ENCODE results near the gene ABCB8. TPM values are rescaled to one million over a fixed set of nuclear protein-coding genes. Genes with fewer than 3 reads are reported as not detected.

Gene ABCB8
- total RNA-seq, 4 donors from 2014 or later: 29.5 to 42.3 (median 31.9) TPM

DNA sequence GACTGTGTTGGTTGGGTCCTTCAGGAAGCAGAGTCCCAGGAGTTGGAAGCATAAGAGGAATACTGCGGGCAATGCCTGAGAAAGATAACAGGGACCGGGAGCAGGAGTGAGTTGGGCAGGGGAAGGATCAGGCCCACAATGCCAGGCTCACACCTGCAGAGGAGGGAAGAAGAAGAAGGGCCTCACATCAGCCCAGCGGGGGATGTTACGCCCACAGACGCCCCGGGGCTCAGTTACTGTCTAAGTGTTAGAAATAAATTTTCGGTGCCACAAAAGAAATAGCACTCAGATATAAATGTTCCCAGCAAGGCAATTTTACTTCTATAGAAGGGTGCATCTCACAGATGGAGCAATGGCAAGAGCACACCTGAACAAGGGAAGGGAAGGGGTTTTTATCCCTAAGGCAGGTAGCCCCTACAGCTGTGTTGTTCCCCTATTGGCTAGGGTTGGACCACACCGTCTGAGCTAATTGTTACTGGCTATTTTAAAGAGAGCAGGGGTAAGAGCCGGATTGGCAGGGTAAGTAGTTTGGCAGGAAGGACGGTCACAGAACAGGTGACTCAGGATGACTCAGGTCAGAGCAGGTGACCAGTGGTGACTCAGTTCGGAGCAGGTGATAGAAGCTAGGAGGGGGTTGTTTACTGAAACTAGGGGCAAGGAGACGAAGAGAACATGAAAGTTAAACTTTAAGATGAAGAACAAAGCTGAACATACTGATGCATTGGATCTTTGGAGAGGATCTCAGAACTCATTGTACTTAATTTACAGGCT lies 37.6 kb upstream of the ABCB8 start, which contains the start of gene NOS3:
Gene NOS3, plus strand, starts transcription at position 602 of the 771 bp plus-strand sequence. CDS start 2,787 bp downstream, outside the sequence.
- WGBS: 88% methylated on average over 12 of the region's 12 CpGs
- Histone ChIP-seq H3K27me3 (peaks cover 10% of the 10 kb centered on the region), H3K27ac (no peak within 1 kb of the TSS), H3K4me3 (no peak within 1 kb of the TSS), H3K36me3 (no peaks in the 10 kb centered on the region), H3K9me3 (no peaks in the 10 kb centered on the region), H3K4me1 (peaks cover 12% of the 10 kb centered on the region)
- TF ChIP-seq, protein P1, sequence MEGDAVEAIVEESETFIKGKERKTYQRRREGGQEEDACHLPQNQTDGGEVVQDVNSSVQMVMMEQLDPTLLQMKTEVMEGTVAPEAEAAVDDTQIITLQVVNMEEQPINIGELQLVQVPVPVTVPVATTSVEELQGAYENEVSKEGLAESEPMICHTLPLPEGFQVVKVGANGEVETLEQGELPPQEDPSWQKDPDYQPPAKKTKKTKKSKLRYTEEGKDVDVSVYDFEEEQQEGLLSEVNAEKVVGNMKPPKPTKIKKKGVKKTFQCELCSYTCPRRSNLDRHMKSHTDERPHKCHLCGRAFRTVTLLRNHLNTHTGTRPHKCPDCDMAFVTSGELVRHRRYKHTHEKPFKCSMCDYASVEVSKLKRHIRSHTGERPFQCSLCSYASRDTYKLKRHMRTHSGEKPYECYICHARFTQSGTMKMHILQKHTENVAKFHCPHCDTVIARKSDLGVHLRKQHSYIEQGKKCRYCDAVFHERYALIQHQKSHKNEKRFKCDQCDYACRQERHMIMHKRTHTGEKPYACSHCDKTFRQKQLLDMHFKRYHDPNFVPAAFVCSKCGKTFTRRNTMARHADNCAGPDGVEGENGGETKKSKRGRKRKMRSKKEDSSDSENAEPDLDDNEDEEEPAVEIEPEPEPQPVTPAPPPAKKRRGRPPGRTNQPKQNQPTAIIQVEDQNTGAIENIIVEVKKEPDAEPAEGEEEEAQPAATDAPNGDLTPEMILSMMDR (IDR thresholded peaks at IDR 0.05): no peak
- TF ChIP-seq POLR2AphosphoS5 (IDR thresholded peaks at IDR 0.05) (no peak), EP300 (IDR thresholded peaks at IDR 0.05) (no peak), POLR2A (IDR thresholded peaks at IDR 0.05) (no peak)
- no peak for DNase-seq (ENCODE audit: low spot score in 2 of 2)

DNA sequence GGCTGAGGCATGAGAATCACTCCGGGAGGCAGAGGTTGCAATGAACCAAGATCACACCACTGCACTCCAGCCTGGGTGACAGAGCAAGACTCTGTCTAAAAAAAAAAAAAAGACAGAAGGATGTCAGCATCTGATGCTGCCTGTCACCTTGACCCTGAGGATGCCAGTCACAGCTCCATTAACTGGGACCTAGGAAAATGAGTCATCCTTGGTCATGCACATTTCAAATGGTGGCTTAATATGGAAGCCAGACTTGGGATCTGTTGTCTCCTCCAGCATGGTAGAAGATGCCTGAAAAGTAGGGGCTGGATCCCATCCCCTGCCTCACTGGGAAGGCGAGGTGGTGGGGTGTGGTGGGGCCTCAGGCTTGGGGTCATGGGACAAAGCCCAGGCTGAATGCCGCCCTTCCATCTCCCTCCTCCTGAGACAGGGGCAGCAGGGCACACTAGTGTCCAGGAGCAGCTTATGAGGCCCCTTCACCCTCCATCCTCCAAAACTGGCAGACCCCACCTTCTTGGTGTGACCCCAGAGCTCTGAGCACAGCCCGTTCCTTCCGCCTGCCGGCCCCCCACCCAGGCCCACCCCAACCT lies 36.1 kb upstream of the ABCB8 start:
- 84% methylated on average over 6 of the region's 6 CpGs for WGBS
- peaks cover 10% of the 10 kb centered on the region for H3K27me3 ChIP-seq
- H3K27ac ChIP-seq: no peak overlapping the region
- no peaks in the 10 kb centered on the region for H3K36me3 ChIP-seq
- no peak for DNase-seq (ENCODE audit: low spot score in 2 of 2)
- H3K9me3 ChIP-seq: no peaks in the 10 kb centered on the region
- no peak for TF ChIP-seq POLR2A (IDR thresholded peaks at IDR 0.05)
- TF ChIP-seq POLR2AphosphoS5 (IDR thresholded peaks at IDR 0.05): no peak
- TF ChIP-seq EP300 (IDR thresholded peaks at IDR 0.05): no peak
- TF ChIP-seq, protein P1 (IDR thresholded peaks at IDR 0.05): no peak
- peaks cover 21% of the 10 kb centered on the region for H3K4me1 ChIP-seq
- H3K4me3 ChIP-seq: no peak overlapping the region

DNA sequence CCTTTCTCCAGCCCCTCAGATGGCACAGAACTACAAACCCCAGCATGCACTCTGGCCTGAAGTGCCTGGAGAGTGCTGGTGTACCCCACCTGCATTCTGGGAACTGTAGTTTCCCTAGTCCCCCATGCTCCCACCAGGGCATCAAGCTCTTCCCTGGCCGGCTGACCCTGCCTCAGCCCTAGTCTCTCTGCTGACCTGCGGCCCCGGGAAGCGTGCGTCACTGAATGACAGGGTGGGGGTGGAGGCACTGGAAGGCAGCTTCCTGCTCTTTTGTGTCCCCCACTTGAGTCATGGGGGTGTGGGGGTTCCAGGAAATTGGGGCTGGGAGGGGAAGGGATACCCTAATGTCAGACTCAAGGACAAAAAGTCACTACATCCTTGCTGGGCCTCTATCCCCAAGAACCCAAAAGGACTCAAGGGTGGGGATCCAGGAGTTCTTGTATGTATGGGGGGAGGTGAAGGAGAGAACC lies 35.4 kb upstream of the ABCB8 start:
- TF ChIP-seq, protein P1 (IDR thresholded peaks at IDR 0.05): no peak
- no peak for TF ChIP-seq POLR2AphosphoS5 (IDR thresholded peaks at IDR 0.05)
- no peak for TF ChIP-seq EP300 (IDR thresholded peaks at IDR 0.05)
- no peak for TF ChIP-seq POLR2A (IDR thresholded peaks at IDR 0.05)
- 20% methylated on average over 5 of the region's 5 CpGs for WGBS
- Histone ChIP-seq H3K4me1 (peaks cover 21% of the 10 kb centered on the region), H3K4me3 (peak overlapping the region; percentile 17), H3K9me3 (no peaks in the 10 kb centered on the region), H3K27me3 (peaks cover 4% of the 10 kb centered on the region), H3K36me3 (no peaks in the 10 kb centered on the region), H3K27ac (no peak overlapping the region)
- DNase-seq (ENCODE audit: low spot score in 2 of 2): no peak

DNA sequence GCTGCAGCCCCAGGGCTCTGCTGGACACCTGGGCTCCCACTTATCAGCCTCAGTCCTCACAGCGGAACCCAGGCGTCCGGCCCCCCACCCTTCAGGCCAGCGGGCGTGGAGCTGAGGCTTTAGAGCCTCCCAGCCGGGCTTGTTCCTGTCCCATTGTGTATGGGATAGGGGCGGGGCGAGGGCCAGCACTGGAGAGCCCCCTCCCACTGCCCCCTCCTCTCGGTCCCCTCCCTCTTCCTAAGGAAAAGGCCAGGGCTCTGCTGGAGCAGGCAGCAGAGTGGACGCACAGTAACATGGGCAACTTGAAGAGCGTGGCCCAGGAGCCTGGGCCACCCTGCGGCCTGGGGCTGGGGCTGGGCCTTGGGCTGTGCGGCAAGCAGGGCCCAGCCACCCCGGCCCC lies 34.7 kb upstream of the ABCB8 start:
- Histone ChIP-seq H3K36me3 (no peaks in the 10 kb centered on the region), H3K4me3 (peak overlapping the region; percentile 17), H3K4me1 (peaks cover 16% of the 10 kb centered on the region), H3K27ac (no peak overlapping the region), H3K27me3 (peaks cover 4% of the 10 kb centered on the region), H3K9me3 (no peaks in the 10 kb centered on the region)
- WGBS: 74% methylated on average over 13 of the region's 14 CpGs
- TF ChIP-seq, protein P1 (IDR thresholded peaks at IDR 0.05): no peak
- TF ChIP-seq POLR2AphosphoS5 (IDR thresholded peaks at IDR 0.05): no peak
- TF ChIP-seq EP300 (IDR thresholded peaks at IDR 0.05): no peak
- no peak for TF ChIP-seq POLR2A (IDR thresholded peaks at IDR 0.05)
- DNase-seq (ENCODE audit: low spot score in 2 of 2): no peak
